SK-N-SH (cell line): ENCODE measurements around the gene NECTIN1. TPM values are rescaled to one million over a fixed set of nuclear protein-coding genes. Genes with fewer than 3 reads are reported as not detected.

ENCODE experiments used
- CTCF ChIA-PET: fragments of 300-600, 350-600 bp; formaldehyde crosslinking; extraction: SDS; loops from one replicate; lab custom pipeline; 2021; lab: Yijun Ruan, JAX
- POLR2A ChIA-PET: fragments of 350-600 bp; sonication (Branson Sonifier 250); formaldehyde crosslinking; extraction: SDS; loops from one replicate; lab custom pipeline; 2020; ENCODE audit warnings: antibody characterized with exemption, inconsistent platforms; lab: Yijun Ruan, JAX
- DNase-seq: peaks from one replicate; pipeline ENCODE4 v3.0.0; 2012
- H2AFZ ChIP-seq: fragments of 200-600 bp; sonication (generic); 2 replicates; pipeline ENCODE4 v1.8.1; 2016; ENCODE audit warnings: antibody characterized with exemption, mild to moderate bottlenecking, low read depth
- H3F3A ChIP-seq: fragments of 200-600 bp; sonication (generic); replicated peaks from 2 replicates; pipeline ENCODE3; 2016; ENCODE audit warnings: antibody characterized with exemption, mild to moderate bottlenecking; ENCODE audit not compliant: insufficient read depth
- H3K27ac ChIP-seq, 2 experiments: fragments of 200-500 bp in 1 of 2; fragments of 200-600 bp in 1 of 2; sonication (Bioruptor generic) in 1 of 2; sonication (generic), shearing (Covaris generic) in 1 of 2; 2 replicates each; pipeline versions ENCODE4 v1.5.1 to v1.6.1; 2014 to 2016; ENCODE audit warnings: low read depth in 2 of 2, inconsistent platforms in 1 of 2, low read length in 1 of 2, mild to moderate bottlenecking in 1 of 2, mixed read lengths in 1 of 2
- H3K27me3 ChIP-seq: fragments of 200-600 bp; sonication (generic), shearing (Covaris generic); 2 replicates; pipeline ENCODE4 v1.6.1; 2016; ENCODE audit warnings: mixed run types; ENCODE audit not compliant: insufficient read depth
- H3K36me3 ChIP-seq, 2 experiments: fragments of 200-500 bp in 1 of 2; fragments of 200-600 bp in 1 of 2; sonication (Bioruptor generic) in 1 of 2; sonication (generic) in 1 of 2; replicated peaks in 1 of 2; 2 replicates each; pipeline versions ENCODE3 to v1.5.1; 2014 to 2016; ENCODE audit warnings: low read length in 1 of 2, mild to moderate bottlenecking in 1 of 2; ENCODE audit not compliant: insufficient read depth in 2 of 2, control insufficient read depth in 1 of 2
- H3K4me1 ChIP-seq, 2 experiments: fragments of 200-500 bp in 1 of 2; fragments of 200-600 bp in 1 of 2; sonication (Bioruptor generic) in 1 of 2; sonication (generic), shearing (Covaris generic) in 1 of 2; 2 replicates each; pipeline versions ENCODE4 v1.5.1 to v1.6.1; 2014 to 2016; ENCODE audit warnings: low read depth in 1 of 2, low read length in 1 of 2, mixed run types in 1 of 2; ENCODE audit not compliant: insufficient read depth in 2 of 2, control insufficient read depth in 1 of 2
- H3K4me2 ChIP-seq: fragments of 200-600 bp; sonication (generic), shearing (Covaris generic); 2 replicates; pipeline ENCODE4 v1.6.1; 2017; ENCODE audit warnings: mixed run types
- H3K4me3 ChIP-seq, 2 experiments: fragments of 200-500 bp in 1 of 2; fragments of 200-600 bp in 1 of 2; sonication (Bioruptor generic) in 1 of 2; sonication (generic), shearing (Covaris generic) in 1 of 2; 2 replicates each; pipeline versions ENCODE4 v1.5.1 to v1.8.1; 2014 to 2016; ENCODE audit warnings: low read depth in 2 of 2, inconsistent platforms in 1 of 2, low read length in 1 of 2, mild to moderate bottlenecking in 1 of 2, mixed read lengths in 1 of 2, moderate library complexity in 1 of 2
- H3K79me2 ChIP-seq: fragments of 200-600 bp; sonication (generic); 2 replicates; pipeline ENCODE4 v1.8.1; 2017; ENCODE audit warnings: mild to moderate bottlenecking; ENCODE audit not compliant: insufficient read depth
- H3K9ac ChIP-seq: fragments of 200-600 bp; sonication (generic); 2 replicates; pipeline ENCODE4 v1.6.1; 2017; ENCODE audit warnings: mixed run types
- H3K9me2 ChIP-seq: fragments of 200-600 bp; sonication (generic); 2 replicates; pipeline ENCODE4 v1.6.1; 2017; ENCODE audit warnings: mixed run types
- H3K9me3 ChIP-seq: fragments of 200-600 bp; sonication (generic); 2 replicates; pipeline ENCODE4 v1.6.1; 2017; ENCODE audit warnings: mixed run types, mild to moderate bottlenecking, moderate library complexity
- H4K20me1 ChIP-seq: fragments of 200-600 bp; sonication (generic); 2 replicates; pipeline ENCODE4 v1.6.1; 2017; ENCODE audit warnings: mild to moderate bottlenecking, mixed run types; ENCODE audit not compliant: insufficient read depth
- CHD2 ChIP-seq: fragments of 150-350 bp; IDR thresholded peaks from 2 replicates; pipeline ENCODE4 v1.6.1; 2018; ENCODE audit warnings: low read length; ENCODE audit not compliant: partially characterized antibody
- CTCF ChIP-seq: fragments of 200-600 bp; sonication (generic); IDR thresholded peaks from 2 replicates; pipeline ENCODE4 v1.6.1; 2017; ENCODE audit warnings: antibody characterized with exemption, mild to moderate bottlenecking, moderate library complexity
- EP300 ChIP-seq, 2 experiments: IDR thresholded peaks; 2 replicates each; pipeline versions ENCODE4 v1.4.0 to v1.6.1; 2012; ENCODE audit warnings: borderline replicate concordance in 1 of 2, low read depth in 1 of 2, low read length in 1 of 2
- FOSL2 ChIP-seq: IDR thresholded peaks from 2 replicates; pipeline ENCODE4 v1.4.0; 2012; ENCODE audit warnings: low read depth, mild to moderate bottlenecking, moderate library complexity, borderline replicate concordance
- FOXJ3 ChIP-seq: sonication (generic); formaldehyde crosslinking; IDR thresholded peaks from 2 replicates; pipeline ENCODE4 v1.5.1; 2020; ENCODE audit warnings: mild to moderate bottlenecking, missing genetic modification reagents
- FOXM1 ChIP-seq: IDR thresholded peaks from 2 replicates; pipeline ENCODE4 v1.4.0; 2012; ENCODE audit warnings: low read depth, mild to moderate bottlenecking
- GATA2 ChIP-seq: sonication (generic); formaldehyde crosslinking; IDR thresholded peaks from 2 replicates; pipeline ENCODE4 v1.5.0; 2020; ENCODE audit warnings: mild to moderate bottlenecking, missing genetic modification reagents
- JUND ChIP-seq: IDR thresholded peaks from 2 replicates; pipeline ENCODE4 v1.4.0; 2012
- MXI1 ChIP-seq: IDR thresholded peaks from 2 replicates; pipeline ENCODE4 v1.6.1; 2012; ENCODE audit warnings: mild to moderate bottlenecking, low read depth, low read length, improper control_type of control experiment
- NRF1 ChIP-seq: IDR thresholded peaks from 2 replicates; pipeline ENCODE4 v1.6.1; 2012; ENCODE audit warnings: low read depth, mild to moderate bottlenecking, low read length
- POLR2AphosphoS5 ChIP-seq: IDR thresholded peaks from 2 replicates; pipeline ENCODE4 v1.6.1; 2012; ENCODE audit warnings: low read depth, low read length
- RAD21 ChIP-seq: IDR thresholded peaks from 2 replicates; pipeline ENCODE4 v1.6.1; 2012; ENCODE audit warnings: mild to moderate bottlenecking, low read length
- RCOR1 ChIP-seq: fragments of 150-350 bp; IDR thresholded peaks from 2 replicates; pipeline ENCODE4 v1.6.1; 2017; ENCODE audit warnings: antibody characterized with exemption, low read length
- RXRA ChIP-seq: IDR thresholded peaks from 2 replicates; pipeline ENCODE4 v1.4.0; 2012; ENCODE audit warnings: low read depth, mild to moderate bottlenecking, borderline replicate concordance
- SMC3 ChIP-seq: IDR thresholded peaks from 2 replicates; pipeline ENCODE4 v1.6.1; 2012; ENCODE audit warnings: low read depth, low read length, improper control_type of control experiment
- TAF1 ChIP-seq: IDR thresholded peaks from 2 replicates; pipeline ENCODE4 v1.6.1; 2012; ENCODE audit warnings: low read depth, mild to moderate bottlenecking, low read length, moderate library complexity, borderline replicate concordance
- TCF12 ChIP-seq: IDR thresholded peaks from 2 replicates; pipeline ENCODE4 v1.4.0; 2012
- TEAD4 ChIP-seq: IDR thresholded peaks from 2 replicates; pipeline ENCODE4 v1.4.0; 2012; ENCODE audit warnings: mild to moderate bottlenecking, borderline replicate concordance; ENCODE audit not compliant: insufficient read depth
- YY1 ChIP-seq: IDR thresholded peaks from 2 replicates; pipeline ENCODE4 v1.4.0; 2012; ENCODE audit warnings: low read depth, mild to moderate bottlenecking
- WGBS: methylation state at CpG from one replicate; pipeline ENCODE4 v1.1.6; 2017; ENCODE audit warnings: low lambda C conversion rate; 5-methylcytosine and 5-hydroxymethylcytosine counted together
- polyA plus RNA-seq, 3 experiments: library from polyadenylated mRNA; depleted of rRNA; stranded (reverse); fragments of >200 nt; gene quantifications; 2 replicates each; pipeline ENCODE4 v1.2.3, GENCODE V29; 2012
- TF ChIP-seq, protein P1 (sequence below): IDR thresholded peaks from 2 replicates; pipeline ENCODE4 v1.4.0; 2012; ENCODE audit warnings: low read depth
- TF ChIP-seq, protein P2 (sequence below): IDR thresholded peaks from 2 replicates; pipeline ENCODE4 v1.4.0; 2012; ENCODE audit warnings: low read depth, borderline replicate concordance

Gene NECTIN1
- polyA plus RNA-seq, 1 of the 3 experiments (the other 2 are of a cell fraction), result 9.1 TPM

- peak in 1 of 2 experiments; percentile 71; a peak in 2 of 4 replicates for TF ChIP-seq EP300 (IDR thresholded peaks at IDR 0.05; ENCODE audit: borderline replicate concordance in 1 of 2, low read depth in 1 of 2, low read length in 1 of 2)
- TF ChIP-seq FOXJ3 (CRISPR knock-in tag), result 0 out of 2 replicates have a peak, but pooled peaks have one; percentile 44
- peak; percentile 54 for TF ChIP-seq RCOR1
- TF ChIP-seq TCF12, result 0 out of 2 replicates have a peak, but pooled peaks have one; percentile 5
- TF ChIP-seq, protein P1, sequence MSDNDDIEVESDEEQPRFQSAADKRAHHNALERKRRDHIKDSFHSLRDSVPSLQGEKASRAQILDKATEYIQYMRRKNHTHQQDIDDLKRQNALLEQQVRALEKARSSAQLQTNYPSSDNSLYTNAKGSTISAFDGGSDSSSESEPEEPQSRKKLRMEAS, result no peak
- peak; percentile 49; the same call in 1 of the 2 replicates for TF ChIP-seq GATA2
- peak; percentile 87 for TF ChIP-seq MXI1
- TF ChIP-seq CHD2, result peak; percentile 56
- TF ChIP-seq JUND, result no peak
- TF ChIP-seq FOSL2, result no peak
- TF ChIP-seq RAD21, result peak; percentile 37
- peak; percentile 16; the same call in 1 of the 2 replicates for TF ChIP-seq SMC3
- peak overlapping the region; percentile 30 to 96 for H3K27ac ChIP-seq
- DNase-seq, result peak; percentile 88
- H3K9ac ChIP-seq, result no peak overlapping the region
- no peaks in the 10 kb centered on the region for H3K79me2 ChIP-seq
- no peaks in the 10 kb centered on the region for H3F3A ChIP-seq
- H4K20me1 ChIP-seq, result 0 out of 2 replicates have a peak, but pooled peaks cover 5% of the 10 kb centered on the region
- ChIA-PET CTCF (interaction anchor here (0.7 to 8.4 kb wide), 22 partner anchors 8 to 406 kb away, joined by 3 to 77 read pairs (median 4); partner anchors contain the start of gene NECTIN1), POLR2A (interaction anchor here (1.1 to 2.2 kb wide), 4 partner anchors 10 to 31 kb away, joined by 3 to 10 read pairs (median 4); partner anchors contain the start of gene NECTIN1)
- WGBS, result 56% methylated on average over 15 of the region's 15 CpGs
- no peak overlapping the region for H2AFZ ChIP-seq
- peaks cover 4 to 89% of the 10 kb centered on the region in 2 experiments; a peak in 2 of 4 replicates for H3K4me1 ChIP-seq
- H3K9me3 ChIP-seq, result no peaks in the 10 kb centered on the region
- no peak overlapping the region for H3K4me3 ChIP-seq
- no peak overlapping the region for H3K4me2 ChIP-seq
- H3K9me2 ChIP-seq, result no peaks in the 10 kb centered on the region
- no peaks in the 10 kb centered on the region for H3K36me3 ChIP-seq
- no peaks in the 10 kb centered on the region for H3K27me3 ChIP-seq
Observed at GRCh38 chr11:119701591-119702549, 27.1 kb downstream of the NECTIN1 start.

- no peak overlapping the region for H2AFZ ChIP-seq
- no peaks in the 10 kb centered on the region for H3K9me2 ChIP-seq
- peaks cover 4 to 91% of the 10 kb centered on the region in 2 experiments; a peak in 2 of 4 replicates for H3K4me1 ChIP-seq
- H3K36me3 ChIP-seq, result no peaks in the 10 kb centered on the region
- H3K9ac ChIP-seq, result no peak overlapping the region
- H3K27me3 ChIP-seq, result no peaks in the 10 kb centered on the region
- no peak overlapping the region for H3K4me2 ChIP-seq
- WGBS, result 90% methylated on average over 8 of the region's 13 CpGs
- no peak for DNase-seq
- peak overlapping the region in 1 of 2 experiments; percentile 96; a peak in 2 of 4 replicates for H3K27ac ChIP-seq
- H3F3A ChIP-seq, result no peaks in the 10 kb centered on the region
- no peak overlapping the region for H3K4me3 ChIP-seq
- 0 out of 2 replicates have a peak, but pooled peaks cover 5% of the 10 kb centered on the region for H4K20me1 ChIP-seq
- H3K79me2 ChIP-seq, result no peaks in the 10 kb centered on the region
- POLR2A ChIA-PET, result interaction anchor here (1.5 to 2.2 kb wide), 3 partner anchors 9 to 29 kb away, joined by 3 to 10 read pairs (median 3); partner anchors contain the start of gene NECTIN1
- CTCF ChIA-PET, result interaction anchor here (0.8 to 8.4 kb wide), 12 partner anchors 7 to 407 kb away, joined by 3 to 77 read pairs (median 5); partner anchors contain the start of gene NECTIN1
- TF ChIP-seq SMC3 (no peak), CHD2 (no peak), TAF1 (no peak), FOXM1 (no peak), CTCF (no peak), NRF1 (no peak), POLR2AphosphoS5 (no peak), YY1 (no peak), TEAD4 (no peak), TCF12 (no peak), RCOR1 (no peak), RXRA (no peak)
- TF ChIP-seq, protein P2, sequence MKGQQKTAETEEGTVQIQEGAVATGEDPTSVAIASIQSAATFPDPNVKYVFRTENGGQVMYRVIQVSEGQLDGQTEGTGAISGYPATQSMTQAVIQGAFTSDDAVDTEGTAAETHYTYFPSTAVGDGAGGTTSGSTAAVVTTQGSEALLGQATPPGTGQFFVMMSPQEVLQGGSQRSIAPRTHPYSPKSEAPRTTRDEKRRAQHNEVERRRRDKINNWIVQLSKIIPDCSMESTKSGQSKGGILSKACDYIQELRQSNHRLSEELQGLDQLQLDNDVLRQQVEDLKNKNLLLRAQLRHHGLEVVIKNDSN, result no peak
- TF ChIP-seq, all 33 proteins: peak for 0
- H3K9me3 ChIP-seq, result no peaks in the 10 kb centered on the region
Observed at GRCh38 chr11:119700536-119701346, 28.3 kb downstream of the NECTIN1 start.
